Raji (cell line): Measurements from ENCODE around the gene MBTD1.

Experiments
- POLR2A ChIP-seq: IDR thresholded peaks from 2 replicates; pipeline ENCODE4 v1.6.1; 2011; ENCODE audit warnings: low read depth, low read length, control low read depth; ENCODE audit not compliant: insufficient read depth

Gene MBTD1

DNA sequence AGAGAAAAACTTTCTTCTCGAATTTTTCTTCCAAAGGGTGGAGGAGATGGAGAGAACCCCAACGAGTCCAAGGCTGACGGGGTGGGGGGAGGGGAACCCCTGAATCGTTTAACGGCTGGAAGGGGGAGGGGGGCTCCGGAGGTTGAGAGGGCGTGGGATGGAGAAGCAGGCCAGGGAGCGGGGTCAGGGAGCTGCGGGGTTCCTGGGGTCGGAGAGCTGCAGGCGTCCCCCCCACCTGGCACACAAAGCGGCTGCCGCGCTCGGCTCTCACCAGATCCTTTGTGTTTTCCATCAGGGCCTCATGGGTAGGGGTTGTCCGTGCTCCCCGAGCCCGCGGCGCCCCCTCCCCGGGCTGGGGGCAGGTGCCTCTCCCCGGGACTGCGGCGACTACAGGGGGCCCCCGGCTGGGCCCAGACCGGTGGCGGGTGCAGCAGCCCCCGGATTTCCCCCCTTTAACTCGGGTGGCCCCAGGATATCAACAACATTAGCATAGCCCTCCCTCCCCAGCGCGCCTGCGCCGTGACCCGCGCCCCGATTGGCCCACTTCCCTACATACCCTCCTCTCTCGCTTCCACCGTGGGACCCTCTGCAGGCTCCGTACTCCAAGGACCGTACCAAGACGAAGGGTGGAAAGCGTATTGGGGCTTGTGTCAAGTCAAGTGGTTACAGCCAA lies at the start of gene MBTD1:
Gene MBTD1, minus strand, starts transcription at position 486 of the 673 bp plus-strand sequence. CDS start 34,888 bp downstream, outside the sequence.
- TF ChIP-seq POLR2A, result peak; percentile 37

GRCh38 chr17:51305182-51305581 lies 45.3 kb upstream of the MBTD1 start:
- TF ChIP-seq POLR2A, result no peak

GRCh38 chr17:51299859-51300258 lies 40.0 kb upstream of the MBTD1 start:
- TF ChIP-seq POLR2A, result no peak

DNA sequence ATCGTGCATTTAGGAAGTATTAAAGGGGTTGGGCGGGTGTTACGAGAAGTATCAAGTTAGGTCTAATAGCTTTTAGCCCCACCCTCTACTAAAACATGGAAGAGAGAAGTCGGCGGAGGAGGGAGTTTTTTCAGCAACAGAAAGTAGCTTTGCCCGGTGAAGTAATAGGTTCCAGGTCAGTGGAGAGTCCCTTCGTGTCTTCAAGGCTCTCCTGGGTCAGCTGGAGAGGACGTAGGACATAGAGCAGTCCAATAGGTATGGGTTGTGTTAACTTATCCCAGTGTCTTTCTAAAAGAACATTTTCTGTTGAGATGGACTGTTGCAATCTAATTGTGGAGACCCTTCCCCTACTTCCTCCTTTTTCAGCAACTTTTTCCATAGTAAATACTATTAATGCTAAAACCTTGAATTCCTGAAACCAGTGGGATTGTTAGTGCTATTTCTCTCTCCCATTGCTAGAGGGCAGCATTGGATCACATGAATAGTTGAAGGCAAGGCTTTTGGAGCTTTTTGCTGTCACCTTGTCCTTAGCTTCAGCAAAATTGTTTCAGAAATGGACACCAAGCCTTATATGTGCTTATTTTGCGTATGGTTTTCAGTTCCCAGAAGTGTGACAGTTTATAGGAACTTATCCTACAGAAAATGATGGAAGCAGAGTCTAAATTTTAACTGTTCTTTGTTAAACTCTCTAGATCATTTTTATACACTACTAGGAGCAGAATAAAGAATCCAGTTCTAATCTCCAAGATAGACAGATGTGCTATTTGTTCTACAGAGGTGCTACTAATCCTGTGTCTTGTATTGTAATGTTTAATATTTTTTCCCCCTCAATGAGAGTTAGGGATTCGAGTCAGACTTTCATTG lies 38.9 kb upstream of the MBTD1 start:
- no peak for TF ChIP-seq POLR2A

DNA sequence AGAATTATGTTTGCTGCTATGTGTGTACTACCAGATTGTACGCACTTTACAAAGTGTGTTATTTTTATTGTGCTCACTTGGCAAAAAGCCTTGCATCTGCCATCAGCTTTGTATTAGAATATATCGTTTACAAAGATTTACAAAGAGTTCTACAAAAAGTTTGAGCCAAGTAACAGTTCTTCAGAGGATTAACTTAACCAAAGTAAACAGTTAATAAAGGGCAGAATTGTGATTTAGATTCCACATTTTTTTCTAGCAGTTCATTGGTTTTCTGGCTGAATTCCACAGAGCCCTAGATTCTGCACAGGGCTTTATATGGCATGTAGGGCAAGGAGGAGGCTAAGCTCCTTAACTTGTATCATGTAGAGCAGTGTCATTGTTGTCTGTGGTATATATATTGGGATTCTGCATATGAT lies 29.9 kb upstream of the MBTD1 start:
- TF ChIP-seq POLR2A, result no peak

DNA sequence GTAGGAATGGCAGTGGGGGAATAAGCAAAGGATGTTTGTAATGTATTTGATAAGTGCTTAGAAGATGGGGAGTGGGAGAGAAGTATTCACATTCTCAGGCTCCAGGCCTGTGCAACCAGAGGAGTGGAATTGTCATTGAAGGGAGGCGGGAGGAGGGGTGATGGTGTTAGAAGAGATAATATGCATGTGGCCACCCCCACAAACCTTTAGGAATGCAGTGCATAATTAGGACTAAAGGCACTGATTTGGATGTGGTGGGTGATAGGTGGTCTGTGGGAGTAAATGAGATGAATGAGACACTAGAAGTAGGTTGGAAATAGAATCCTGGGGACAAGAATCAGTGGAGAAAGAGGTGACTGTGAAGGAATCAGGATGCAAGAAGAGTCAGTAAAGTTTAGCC lies 27.6 kb upstream of the MBTD1 start:
- no peak for TF ChIP-seq POLR2A

- no peak for TF ChIP-seq POLR2A
Measured at GRCh38 chr17:51279183-51279582, 19.3 kb upstream of the MBTD1 start.

DNA sequence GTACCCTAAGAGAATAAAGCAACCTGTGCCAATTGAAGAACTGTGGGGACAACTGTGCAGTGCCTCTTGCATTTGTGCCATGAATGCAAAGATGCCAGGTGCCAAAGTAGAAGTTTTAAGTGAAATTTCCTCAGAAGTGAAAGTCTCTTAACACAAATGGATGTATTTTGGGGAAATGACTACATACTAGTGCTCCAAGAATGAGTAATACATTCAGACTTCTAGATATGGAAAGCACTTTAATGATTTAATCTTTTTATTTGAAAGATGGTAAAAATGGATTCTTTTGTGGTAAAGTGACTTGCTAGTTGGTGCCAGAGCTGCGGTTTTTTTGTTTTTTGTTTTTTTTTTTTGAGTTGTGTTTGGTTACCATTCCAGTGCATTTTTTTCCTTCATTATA lies 15.5 kb upstream of the MBTD1 start:
- no peak for TF ChIP-seq POLR2A

GRCh38 chr17:51272812-51273211 lies 13.0 kb upstream of the MBTD1 start:
- TF ChIP-seq POLR2A, result no peak

DNA sequence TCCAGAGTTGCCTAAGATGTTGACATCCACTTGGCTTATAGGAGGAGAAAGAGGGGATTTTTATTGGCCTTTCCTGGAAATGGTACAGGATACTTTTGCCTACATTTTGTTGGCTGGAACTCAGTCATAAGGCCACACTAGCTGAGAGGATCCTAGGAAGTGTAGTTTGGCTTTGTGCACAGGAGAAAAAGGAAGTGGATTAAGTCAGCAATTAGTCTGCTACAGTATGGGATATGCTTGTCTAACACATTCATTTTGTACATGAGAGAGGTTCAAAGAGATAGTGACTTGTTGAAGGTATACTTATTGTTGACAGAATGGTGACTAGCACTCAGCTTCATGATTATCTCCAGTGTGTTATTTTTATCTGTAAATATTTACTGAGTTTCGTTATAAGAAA lies 10.8 kb upstream of the MBTD1 start:
- TF ChIP-seq POLR2A, result no peak

DNA sequence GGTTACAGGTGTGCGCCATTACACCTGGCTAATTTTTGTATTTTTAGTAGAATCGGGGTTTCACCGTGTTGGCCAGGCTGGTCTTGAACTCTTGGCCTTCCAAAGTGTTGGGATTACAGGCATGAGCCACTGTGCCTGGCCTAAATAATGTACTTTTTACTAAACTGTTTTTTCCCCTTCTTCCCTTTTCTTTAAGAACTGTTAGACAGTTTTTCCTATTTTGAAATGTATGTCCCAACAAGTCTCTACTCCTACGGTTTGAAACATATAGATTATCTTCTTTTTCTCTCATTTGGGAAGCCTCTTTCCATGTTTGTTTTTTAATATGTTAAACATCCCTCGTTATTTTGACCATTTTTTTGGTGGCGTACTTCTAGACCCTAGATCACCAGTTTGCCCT lies 10.1 kb upstream of the MBTD1 start:
- TF ChIP-seq POLR2A, result no peak

GRCh38 chr17:51263006-51263405 lies 3.2 kb upstream of the MBTD1 start:
- TF ChIP-seq POLR2A, result no peak

- TF ChIP-seq POLR2A, result no peak
Measured at GRCh38 chr17:51261024-51261963, 1.4 kb upstream of the MBTD1 start.

GRCh38 chr17:51260237-51261023 lies 581 bp upstream of the MBTD1 start, which contains the start of gene UTP18:
TSS of gene UTP18 (plus strand) at chr17:51260546. CDS start at chr17:51260585, 39 bp downstream.
- TF ChIP-seq POLR2A, result peak; percentile 83
